ENCODE data around the gene C1GALT1C1L.
"Not testable (repeated sequence)": the region's sequence is repeated elsewhere in the genome, so short reads cannot be mapped to it uniquely, and the experiment has no call there.

C1GALT1C1L gene

DNA sequence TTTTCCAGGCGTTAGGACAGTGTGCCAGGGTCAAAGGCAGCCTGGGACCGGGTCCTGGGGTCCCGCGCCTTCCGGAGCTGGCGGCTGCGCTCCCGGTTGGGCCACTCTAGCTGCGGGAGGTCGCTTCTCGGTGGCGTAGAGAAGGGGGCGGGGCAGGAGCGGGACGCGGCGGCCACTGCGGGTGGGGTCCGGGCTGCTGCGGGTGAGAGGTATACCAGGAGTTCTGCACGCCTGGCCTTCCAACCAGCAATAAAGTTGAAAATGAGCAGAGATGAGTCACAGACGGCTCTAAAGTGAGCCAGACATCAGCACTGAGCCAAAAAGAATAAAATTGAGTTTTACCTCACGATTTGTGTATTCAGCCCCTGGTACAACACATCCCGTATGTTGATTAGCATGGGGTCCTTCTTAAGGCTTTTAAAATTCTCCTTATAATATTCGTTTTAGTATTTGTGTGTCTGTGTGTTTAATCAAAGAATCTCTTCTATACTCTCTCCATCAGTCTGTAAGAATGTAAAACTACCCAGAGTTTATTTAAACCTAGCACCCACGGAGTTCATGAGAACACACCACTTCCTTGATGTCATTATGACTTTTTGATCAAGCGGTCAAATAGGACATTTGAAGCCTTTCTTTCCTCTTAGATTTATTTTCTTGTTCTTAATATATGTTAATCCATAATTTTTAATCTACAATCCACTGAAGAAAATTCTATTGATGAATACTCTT is at the start of gene C1GALT1C1L:
TSS of gene C1GALT1C1L (minus strand) at position 108 of the 729 bp plus-strand sequence. CDS start at position 1, 107 bp downstream.
- DNase-seq, result no peak

DNA sequence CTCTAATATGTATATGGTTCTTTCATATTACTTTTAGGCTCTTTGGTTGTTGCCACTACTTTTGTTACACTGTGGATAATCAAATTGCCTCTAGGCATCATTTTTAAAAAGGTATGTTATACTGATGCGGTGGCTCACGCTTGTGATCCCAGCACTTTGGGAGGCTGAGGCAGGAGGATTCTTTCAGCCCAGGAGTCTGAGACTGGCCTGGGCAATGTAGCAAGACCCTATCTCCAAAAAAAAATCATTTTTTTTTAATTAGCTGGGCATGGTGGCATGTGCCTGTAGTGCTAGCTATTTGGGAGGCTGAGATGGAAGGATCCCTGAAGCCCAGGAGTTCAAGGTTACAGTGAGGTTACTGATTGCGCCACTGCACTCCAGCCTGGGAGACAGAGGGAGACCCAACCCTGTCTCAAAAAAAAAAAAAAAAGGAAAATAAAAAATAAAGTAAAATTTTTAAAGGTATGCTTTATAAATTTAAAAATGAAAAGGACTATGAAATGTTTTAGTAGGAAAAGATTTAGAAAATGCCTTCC is 49.5 kb upstream of the C1GALT1C1L start:
- DNase-seq, result no peak

- no peak for DNase-seq
Measured at GRCh38 chr2:43724728-43725526, 48.7 kb upstream of the C1GALT1C1L start.

GRCh38 chr2:43718530-43719124 is 42.4 kb upstream of the C1GALT1C1L start:
- DNase-seq, result no peak

GRCh38 chr2:43717322-43717721 is 41.1 kb upstream of the C1GALT1C1L start:
- DNase-seq, result no peak

GRCh38 chr2:43715300-43716098 is 39.3 kb upstream of the C1GALT1C1L start:
- DNase-seq, result no peak

DNA sequence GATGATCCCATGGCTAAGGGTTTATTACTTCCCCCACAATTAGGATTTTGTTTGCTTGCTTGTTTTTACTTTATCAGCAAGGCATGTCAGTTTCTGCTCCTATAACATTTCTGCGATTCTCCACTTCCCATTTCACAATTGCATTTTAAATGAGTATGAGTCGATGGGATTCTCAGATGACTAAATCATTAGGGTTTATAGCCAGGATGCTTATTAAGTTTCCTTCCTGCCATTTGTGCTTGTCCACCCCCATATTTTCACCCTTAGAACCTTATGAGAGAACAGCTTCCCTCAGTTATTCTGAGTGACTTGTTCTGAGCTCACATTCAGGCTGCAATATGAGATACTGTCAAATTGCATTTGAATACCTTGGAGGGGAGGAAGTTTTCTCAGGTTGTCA is 37.9 kb upstream of the C1GALT1C1L start:
- no peak for DNase-seq

DNA sequence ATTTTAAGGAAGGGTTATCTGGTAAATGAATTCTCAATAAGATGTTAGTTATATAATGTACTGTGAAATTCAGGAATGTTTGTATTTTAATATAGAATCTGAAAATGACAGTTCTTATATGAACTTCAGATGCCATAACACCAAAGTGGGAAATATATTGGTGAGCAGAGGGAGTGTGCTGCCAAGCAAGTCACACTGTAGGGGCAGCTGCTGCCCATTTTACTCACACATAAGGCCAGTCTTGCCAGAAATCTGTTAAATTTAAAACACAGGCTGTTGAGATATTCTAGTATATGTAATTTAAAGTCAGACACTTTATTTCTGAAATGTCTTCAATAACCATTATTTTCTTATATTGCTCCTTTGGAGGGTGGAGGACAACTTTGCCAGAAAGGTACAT is 34.6 kb upstream of the C1GALT1C1L start:
- no peak for DNase-seq

DNA sequence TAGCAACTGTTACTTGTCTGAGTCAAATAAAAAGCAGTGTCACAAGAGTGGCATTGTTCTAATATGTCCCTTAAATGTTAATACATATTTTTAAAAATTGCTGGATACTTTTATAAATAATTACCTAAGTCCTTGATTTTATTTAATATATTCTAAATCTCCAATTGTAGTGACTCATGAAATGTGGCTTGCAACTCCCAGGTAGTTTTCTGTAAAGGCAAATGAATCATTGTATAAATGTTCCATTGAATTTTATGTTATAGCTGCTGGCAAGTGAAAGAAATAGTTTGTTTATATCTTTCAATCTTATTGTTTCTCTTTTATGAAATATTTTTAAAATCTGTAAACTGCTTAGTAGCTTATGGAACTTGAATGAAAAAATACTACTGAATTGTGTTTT is 32.7 kb upstream of the C1GALT1C1L start:
- no peak for DNase-seq

DNA sequence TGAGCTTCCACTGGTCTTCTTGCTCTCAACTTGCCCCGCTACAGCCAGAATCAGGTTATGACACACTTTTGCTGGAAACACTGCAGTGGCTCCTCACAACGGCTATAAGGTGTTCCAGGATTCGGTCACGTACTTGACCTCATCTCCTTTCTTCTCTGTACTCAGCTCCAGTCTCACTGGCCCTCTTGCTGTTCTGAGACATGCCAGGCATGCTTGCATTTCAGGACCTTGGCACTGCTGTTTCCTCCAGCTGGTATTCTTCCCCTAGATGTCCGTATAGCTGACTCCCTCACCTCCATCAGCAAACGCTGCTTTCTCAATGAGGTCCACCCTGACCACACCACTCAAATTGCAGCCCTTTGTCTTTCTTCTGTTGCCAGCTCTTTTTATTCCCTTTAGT is 31.9 kb upstream of the C1GALT1C1L start:
- DNase-seq, result no peak

GRCh38 chr2:43707255-43708015 is 31.2 kb upstream of the C1GALT1C1L start:
- peak; percentile 55 for DNase-seq

GRCh38 chr2:43701111-43701510 is 24.9 kb upstream of the C1GALT1C1L start:
- DNase-seq, result no peak

GRCh38 chr2:43699761-43700160 is 23.5 kb upstream of the C1GALT1C1L start:
- DNase-seq, result no peak

- DNase-seq, result not testable (repeated sequence)
Measured at GRCh38 chr2:43698140-43698539, 21.9 kb upstream of the C1GALT1C1L start.

DNA sequence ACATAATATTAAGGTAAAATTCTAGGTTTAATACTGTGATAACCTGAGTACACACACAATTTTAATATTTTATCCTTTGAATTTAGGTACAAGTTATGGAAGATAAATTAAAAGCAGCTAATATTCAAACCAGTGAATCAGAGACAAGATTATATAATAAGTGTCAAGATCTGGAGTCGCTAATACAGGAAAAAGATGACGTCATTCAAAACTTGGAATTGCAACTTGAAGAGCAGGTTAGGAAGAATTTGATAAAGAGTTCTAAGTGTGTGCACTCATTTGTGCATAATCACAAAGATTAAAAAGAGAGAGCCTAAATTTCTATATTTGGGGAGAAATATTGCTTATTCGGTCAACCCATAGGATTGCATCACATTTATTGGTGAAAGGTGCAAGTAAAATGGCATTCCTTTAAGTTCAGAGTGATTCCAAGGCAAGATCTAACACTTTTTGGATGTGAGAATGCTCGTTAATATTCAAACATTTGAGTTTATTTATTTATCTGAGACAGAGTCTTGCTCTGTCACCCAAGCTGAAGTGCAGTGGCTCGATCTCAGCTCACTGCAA is 16.3 kb upstream of the C1GALT1C1L start:
- no peak for DNase-seq

- DNase-seq, result no peak
Measured at GRCh38 chr2:43689999-43690398, 13.8 kb upstream of the C1GALT1C1L start.

GRCh38 chr2:43685357-43685756 is 9.1 kb upstream of the C1GALT1C1L start:
- DNase-seq, result no peak

- DNase-seq, result not testable (repeated sequence)
Measured at GRCh38 chr2:43677783-43678182, 1.6 kb upstream of the C1GALT1C1L start.

DNA sequence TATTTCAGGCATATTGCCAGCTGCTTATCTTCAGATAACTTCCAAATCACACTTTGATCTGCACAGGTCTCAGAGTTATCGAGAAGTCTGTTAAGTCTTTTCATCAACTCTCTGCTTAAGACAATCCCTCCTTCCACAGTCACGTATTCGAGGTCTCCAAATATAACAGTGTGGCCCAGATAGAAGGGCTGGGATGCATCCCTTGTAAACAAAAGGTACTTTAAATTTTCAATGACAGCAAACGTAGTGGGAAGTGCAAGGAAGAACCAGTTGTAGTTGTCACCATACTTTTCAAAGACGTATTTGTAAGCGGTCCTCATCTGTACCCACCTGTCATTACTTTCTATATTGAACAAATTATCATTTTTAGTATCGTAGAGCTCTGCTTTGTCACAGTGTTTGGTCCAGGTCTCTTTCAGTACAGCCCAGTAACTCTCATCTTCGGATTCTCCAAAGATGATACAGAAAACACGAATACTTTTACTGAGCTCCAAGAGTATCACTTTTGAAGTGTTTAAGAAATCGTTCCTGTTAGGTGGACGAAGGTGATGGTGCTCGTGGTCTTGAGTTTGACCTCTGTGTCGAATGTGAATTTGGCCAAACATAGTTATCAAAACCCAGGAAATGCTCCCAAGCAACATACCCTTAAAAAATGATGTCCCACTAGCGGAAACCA is 445 bp downstream of the C1GALT1C1L start:
- DNase-seq, result no peak

- no peak for DNase-seq
Measured at GRCh38 chr2:43657241-43657640, 19.0 kb downstream of the C1GALT1C1L start.

DNA sequence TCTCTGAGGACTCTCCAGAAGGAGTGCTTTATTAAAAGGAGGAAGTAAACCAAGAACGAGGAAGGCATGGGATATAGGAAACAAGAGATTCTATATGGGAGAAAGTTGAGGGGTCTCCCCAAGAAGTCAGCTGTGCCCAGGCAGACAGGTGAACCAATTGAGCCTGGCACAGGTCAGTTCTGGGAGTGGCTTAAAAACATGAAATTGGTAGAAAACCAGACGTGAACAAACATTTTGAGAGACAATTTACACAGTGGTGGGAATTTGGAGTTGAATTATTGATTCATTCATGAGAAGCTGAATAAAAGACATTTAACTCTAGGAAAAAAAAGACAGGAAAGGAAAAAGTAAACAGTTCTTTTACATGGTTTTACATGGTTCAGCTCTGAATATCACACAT is 22.7 kb downstream of the C1GALT1C1L start:
- no peak for DNase-seq

Data from T1000 (cell line).